DMS79 (cell line): ENCODE data around the gene HLA-A.
"Not testable (repeated sequence)": the region's sequence is repeated elsewhere in the genome, so short reads cannot be mapped to it uniquely, and the experiment has no call there.

ENCODE experiments used
- DNase-seq: peaks from one replicate; lab custom pipeline; 2025; lab: John Stamatoyannopoulos, UW

Gene HLA-A

GRCh38 chr6:29942275-29943052 lies at the start of gene HLA-A:
Gene HLA-A, plus strand, starts transcription at chr6:29942532. Its CDS starts 22 bp downstream, at chr6:29942554.
- peak; percentile 82 for DNase-seq

GRCh38 chr6:29892696-29893095 lies 49.6 kb upstream of the HLA-A start:
- no peak for DNase-seq

DNA sequence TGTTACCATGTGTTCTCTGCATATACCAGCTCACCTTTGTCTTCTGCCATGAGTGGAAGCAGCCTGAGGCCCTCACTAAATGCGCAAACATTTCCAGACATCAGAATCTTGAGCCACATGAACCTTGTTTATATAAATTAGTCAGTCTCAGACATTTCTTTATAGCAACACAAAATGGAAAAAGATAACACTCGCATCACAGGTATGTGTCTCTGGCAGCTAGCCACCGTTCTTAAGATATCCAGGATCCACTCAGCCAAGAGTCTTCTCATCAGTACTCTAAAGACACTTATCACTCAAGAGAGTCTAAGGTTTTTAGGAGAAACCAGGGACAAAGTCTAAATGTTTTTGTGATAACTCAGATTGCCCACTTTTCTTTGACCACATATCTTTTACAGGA lies 43.1 kb upstream of the HLA-A start:
- DNase-seq: no peak

DNA sequence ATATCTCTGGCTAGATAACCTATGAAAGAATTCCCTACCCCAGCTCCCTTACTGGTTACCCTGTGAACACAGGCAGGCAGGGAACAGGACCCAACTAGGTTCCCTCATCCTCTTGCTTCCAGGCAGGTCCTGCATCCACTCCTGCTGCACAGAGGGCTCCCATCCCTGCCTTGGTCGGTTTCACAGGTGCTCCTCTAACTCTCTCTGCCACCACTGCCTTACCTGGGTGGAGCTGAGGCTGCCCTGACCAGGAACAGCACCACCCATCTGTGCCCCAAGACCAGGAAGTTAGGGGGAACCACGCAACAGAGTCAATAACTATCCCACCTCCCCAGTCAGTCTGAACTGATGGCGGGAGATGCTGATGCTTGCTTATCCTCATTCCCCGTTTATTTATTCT lies 37.0 kb upstream of the HLA-A start:
- no peak for DNase-seq

DNA sequence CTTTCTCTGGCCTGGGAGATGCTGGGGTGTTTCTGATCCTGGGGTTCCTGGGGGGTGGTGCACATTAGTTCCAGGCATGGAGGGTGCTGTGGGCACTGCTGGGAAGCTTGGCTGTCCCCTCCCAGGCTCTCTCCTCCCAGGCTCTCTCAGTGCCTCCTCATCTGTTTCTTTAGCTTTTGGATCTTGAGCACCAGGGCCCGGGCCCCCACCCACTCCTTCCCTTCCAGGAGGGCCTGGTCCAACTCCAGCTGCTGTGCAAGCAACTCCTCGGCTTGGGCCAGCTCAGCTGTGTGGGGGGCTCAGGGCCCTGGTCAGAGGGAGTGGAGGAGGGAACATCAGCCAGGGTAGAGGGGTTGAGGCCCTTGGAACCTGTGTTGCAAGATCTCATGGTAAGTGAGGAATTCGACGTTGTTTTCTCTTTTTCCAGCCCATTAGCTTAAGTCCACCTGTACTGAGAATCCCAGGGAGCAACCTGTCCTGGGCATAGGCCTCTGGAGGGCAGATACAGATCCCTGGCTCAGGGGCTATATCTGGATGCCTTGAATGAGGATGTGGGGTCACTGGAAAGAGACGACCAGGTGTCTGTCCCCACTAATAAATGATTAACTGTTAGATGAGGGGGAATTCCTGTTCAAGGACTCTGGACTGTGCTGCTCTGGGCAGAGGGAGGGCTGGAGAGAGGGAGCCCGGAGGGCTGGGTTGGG lies 34.5 kb upstream of the HLA-A start:
- no peak for DNase-seq

GRCh38 chr6:29908341-29908662 lies 34.0 kb upstream of the HLA-A start:
- DNase-seq: no peak

DNA sequence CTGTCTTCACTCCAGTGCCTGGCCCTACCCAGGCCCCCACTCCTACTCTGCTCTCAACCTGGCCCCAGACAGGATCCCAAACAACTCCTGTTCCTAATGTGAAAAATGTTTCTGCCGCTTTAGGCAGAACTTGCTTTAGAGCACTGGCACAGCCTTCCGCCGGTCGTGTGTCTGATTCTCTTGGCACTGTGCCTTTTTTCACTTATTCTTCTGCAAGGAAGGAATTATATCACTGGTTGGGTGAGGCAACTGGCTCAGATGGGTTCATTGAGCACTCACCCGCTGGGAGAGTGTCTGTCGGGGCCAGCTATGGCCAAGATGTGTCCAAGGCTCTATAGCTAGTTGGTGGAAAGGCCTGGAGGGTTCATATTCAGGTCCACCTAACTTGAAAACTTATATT lies 33.6 kb upstream of the HLA-A start:
- no peak for DNase-seq

- no peak for DNase-seq
These were observed 32.3 kb upstream of the HLA-A start for GRCh38 chr6:29909985-29910384.

DNA sequence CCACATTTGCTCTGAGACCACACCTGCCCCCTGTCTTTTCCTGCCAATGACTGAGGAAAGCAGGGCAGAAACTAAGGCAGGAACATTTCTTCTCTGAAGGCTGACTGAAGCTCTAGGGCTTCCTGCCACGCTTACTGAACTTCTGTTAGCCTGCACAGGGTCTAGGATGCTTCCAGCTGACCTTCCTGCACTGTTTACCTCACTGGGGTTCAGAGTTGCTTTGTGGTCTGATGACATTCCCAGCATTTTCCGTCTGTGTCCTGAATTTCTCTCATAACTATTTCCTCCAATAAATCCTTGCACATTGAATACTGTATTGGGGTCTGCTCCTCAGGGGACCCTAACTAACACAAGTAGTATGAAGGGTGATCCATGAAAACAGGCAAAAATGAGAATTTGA lies 29.5 kb upstream of the HLA-A start:
- no peak for DNase-seq

DNA sequence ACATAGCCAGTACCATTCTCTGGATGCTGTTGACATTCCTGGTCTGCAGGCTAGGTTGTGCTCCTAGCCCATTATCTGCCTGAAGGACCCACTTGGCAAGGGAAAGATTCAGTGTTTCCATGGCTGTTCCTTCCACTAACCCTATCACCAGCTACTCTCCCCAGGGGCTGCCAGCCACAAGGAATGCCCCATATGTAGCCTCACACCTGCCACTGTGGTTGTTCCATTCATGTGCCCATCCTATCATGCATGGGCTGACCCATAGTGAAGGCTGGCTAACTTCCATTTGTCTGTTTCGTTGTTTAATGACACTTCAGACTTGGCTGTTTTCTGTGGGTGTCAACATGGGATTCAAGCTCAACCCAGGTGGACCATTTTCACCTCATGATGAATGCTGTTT lies 25.6 kb upstream of the HLA-A start:
- DNase-seq: peak; percentile 26

- no peak for DNase-seq
These were observed 24.5 kb upstream of the HLA-A start for GRCh38 chr6:29917857-29918256.

DNA sequence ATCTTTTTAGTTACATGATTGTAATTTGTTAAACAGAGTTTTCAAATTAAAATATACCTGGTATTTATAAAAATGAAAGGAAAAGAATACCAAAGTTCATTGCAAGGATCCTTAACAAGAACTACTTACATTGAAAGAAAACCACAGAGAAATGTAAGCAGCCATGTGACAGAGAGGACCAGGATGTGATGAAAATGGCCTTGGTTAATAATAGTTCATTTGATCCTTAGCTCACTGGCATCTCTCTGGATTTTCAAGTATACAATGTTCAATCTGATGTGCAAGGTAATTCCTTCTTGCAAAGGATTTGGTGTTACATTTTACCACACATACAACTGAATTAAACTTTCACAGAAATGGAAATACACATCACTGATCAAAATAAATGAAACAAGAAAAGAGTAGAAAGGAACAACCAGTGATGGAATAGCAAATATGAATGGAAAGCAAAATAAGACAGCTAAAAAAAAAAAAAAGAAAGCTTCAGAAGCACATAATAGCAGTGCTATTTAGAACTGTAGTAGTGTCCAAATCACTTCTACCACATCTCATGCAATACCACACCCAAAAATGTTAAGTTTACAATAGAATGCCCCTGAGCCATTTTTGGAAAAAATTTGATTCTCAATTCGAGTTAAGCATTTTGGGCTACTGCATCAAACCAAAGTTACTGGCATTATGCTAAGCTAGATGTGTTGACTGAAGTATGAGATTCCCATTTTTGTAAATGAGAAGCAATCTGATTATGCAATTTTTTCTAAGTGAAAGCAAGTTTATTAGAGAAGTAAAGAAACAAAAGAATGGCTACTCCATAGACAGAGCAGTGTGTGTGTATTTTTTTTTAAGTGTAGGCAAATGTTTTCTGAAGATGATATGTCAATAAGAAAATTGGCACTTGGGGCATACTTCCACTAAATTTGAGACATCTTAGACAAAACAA lies 22.6 kb upstream of the HLA-A start:
- no peak for DNase-seq

DNA sequence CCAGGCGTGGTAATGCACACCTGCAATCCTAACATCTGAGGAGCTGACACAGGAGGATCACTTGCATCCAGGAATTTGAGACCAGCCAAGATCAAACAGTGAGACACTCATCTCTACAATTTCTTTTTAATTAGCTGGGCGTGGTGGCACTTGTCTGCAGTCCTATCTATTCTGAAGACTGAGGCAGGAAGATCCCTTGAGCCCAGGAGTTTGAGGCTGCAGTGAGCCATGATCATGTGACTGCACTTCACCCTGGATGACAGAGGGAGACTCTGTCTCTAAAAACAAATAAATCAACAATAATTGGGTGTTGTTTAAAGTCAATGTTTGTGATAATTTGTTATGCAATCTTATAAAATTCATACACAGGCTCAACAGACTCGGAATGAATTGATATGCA lies 18.0 kb upstream of the HLA-A start:
- DNase-seq: no peak

- no peak for DNase-seq
These were observed 17.6 kb upstream of the HLA-A start for GRCh38 chr6:29924731-29925130.

- no peak for DNase-seq
These were observed 17.0 kb upstream of the HLA-A start for GRCh38 chr6:29925321-29925720.

DNA sequence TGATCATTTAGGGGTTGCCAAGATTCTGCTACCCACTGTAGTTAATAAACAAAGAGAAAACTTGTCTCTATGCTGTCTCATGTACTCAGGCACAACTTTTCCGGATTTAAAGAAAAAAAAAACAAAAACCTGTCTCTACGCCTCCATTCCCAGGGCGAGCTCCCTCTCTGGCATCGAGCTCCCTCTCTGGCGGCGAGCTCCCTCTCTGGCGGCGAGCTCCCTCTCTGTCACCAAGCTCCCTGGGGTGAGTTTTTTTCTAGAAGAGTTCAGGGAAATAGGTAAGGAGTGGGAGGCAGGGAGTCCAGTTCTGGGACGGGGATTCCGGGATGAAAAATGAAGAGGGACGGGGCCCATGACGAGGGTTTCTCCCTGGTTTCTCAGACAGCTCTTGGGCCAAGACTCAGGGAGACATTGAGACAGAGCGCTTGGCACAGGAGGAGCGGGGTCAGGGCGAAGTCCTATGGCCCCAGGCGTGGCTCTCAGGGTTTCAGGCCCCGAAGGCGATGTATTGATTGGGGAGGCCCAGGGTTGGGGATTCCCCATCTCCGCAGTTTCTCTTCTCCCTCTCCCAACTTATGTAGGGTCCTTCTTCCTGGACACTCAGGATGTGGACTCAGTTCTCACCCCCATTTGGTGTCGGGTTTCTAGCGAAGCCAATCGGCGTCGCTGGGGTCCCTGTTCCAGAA lies 16.5 kb upstream of the HLA-A start:
- no peak for DNase-seq

DNA sequence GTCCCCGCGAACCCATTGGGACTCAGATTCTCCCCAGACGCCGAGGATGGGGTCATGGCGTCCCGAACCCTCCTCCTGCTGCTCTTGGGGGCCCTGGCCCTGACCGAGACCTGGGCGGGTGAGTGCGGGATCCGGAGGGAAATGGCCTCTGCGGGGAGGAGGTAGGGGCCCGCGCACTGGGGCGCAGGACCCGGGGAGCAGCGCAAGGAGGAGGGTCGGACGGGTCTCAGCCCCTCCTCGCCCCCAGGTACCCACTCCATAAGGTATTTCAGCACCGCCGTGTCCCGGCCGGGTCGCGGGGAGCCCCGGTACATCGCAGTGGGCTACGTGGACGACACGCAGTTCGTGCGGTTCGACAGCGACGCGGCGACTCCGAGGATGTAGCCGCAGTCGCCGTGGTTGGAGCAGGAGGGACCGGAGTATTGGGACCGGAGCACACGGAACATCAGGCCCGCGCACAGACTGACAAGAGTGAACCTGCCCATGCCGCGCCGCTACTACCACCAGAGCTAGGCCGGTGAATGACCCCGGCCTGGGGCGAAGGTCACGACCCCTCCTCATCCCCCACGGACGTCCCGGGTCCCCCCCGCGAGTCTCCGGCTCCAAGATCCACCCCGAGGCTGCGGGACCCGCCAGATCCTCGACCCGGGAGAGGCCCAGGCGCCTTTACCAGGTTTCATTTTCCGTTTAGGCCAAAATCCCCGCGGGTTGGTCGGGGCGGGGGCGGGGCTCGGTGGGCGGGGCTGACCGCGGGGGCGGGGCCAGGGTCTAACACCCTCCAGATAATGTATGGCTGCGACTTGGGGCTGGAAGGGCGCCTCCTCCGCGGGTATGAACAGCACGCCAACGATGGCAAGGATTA lies 15.7 kb upstream of the HLA-A start:
- peak; percentile 43 for DNase-seq

GRCh38 chr6:29927275-29927569 lies 15.1 kb upstream of the HLA-A start:
- no peak for DNase-seq

- no peak for DNase-seq
These were observed 14.4 kb upstream of the HLA-A start for GRCh38 chr6:29927841-29928388.

- not testable (repeated sequence) for DNase-seq
These were observed 12.3 kb upstream of the HLA-A start for GRCh38 chr6:29930047-29930446.

- DNase-seq: no peak
These were observed 8.4 kb upstream of the HLA-A start for GRCh38 chr6:29933955-29934354.
